GM12891 (cell line): Measurements from ENCODE around the gene COQ4.

Source experiments
- DNase-seq: peaks from one replicate; pipeline ENCODE4 v3.0.0; 2011; ENCODE audit warnings: low spot score; ENCODE audit not compliant: insufficient read length
- FAIRE-seq: peaks from 2 replicates; lab custom pipeline; 2011; peaks lifted over from hg19 to GRCh38; lab: Jason Lieb, UNC
- PAX5 ChIP-seq: IDR thresholded peaks from 2 replicates; pipeline ENCODE4 v1.6.1; 2011; ENCODE audit warnings: low read length, moderate library complexity, mild to moderate bottlenecking; ENCODE audit not compliant: insufficient read depth, severe bottlenecking
- POLR2A ChIP-seq: IDR thresholded peaks from 2 replicates; pipeline ENCODE4 v1.6.1; 2011; ENCODE audit warnings: low read depth, low read length, control low read depth
- POLR2AphosphoS5 ChIP-seq: IDR thresholded peaks from 2 replicates; pipeline ENCODE4 v1.6.1; 2011; ENCODE audit warnings: low read depth, low read length, control low read depth
- POU2F2 ChIP-seq: IDR thresholded peaks from 2 replicates; pipeline ENCODE4 v1.6.1; 2011; ENCODE audit warnings: low read depth, mild to moderate bottlenecking, control low read depth, low read length, moderate library complexity
- SPI1 ChIP-seq: IDR thresholded peaks from 2 replicates; pipeline ENCODE4 v1.6.1; 2011; ENCODE audit warnings: low read depth, low read length, control low read depth
- TAF1 ChIP-seq: IDR thresholded peaks from 2 replicates; pipeline ENCODE4 v1.6.1; 2011; ENCODE audit warnings: low read depth, low read length, control low read depth

Gene COQ4

DNA sequence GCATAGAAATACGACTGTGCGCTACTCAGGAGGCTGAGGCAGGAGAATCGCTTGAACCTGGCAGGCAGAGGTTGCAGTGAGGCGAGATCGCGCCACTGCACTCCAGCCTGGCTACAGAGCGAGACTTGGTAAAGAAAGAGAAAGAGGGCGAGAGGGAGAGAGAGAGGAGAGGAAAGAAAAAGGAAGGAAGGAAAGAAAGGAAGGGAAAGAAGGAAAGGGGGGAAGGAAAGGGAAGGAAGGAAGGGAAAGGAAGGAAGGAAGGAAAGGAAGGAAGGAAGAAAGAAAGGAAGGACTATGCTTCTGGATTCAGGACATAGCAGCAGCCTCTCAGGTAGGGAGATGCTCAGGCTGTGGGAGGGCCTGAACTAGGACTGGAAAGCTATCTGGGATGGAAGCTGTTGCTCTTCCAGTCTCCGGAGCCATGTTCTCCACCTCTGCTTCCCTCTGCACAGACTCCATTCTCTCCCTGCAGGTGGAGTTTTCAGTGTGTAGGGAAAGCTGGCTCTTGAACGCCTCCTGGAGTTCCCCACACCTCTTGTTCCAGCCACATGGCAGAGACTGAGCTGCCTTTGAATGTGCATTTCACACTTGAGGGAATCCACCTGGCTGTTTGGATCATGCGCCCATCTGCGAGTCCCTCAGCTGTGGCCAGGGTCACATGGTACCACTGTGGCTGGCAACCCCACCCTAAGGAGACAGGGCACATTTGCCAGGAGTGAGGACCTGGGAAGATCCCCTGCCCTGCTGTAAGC is 37.4 kb upstream of the COQ4 start:
- DNase-seq (no peak), FAIRE-seq (no peak)
- TF ChIP-seq POLR2AphosphoS5 (no peak), POLR2A (no peak), PAX5 (no peak), SPI1 (no peak), POU2F2 (no peak), TAF1 (no peak)

DNA sequence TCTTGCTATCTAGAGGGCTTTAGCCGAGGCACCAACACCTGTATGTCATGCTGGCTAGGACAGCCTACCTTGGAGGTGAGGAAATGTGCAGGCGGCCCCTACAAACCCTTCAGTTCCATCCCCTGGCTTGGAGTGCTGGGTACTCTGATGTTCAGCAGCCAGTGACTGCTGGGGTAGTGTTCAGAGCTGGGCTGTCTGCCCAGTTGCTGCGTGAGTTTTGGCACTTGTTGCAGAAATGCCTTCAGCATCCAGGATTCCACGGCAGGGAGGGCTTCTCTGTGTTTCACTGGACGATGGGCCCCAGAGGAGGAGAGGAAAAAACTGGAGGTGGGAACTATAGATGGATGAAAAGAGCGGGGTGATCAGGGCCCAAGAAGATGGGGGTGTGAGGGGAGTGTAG is 36.2 kb upstream of the COQ4 start:
- TF ChIP-seq POLR2A = no peak
- TF ChIP-seq POU2F2 = no peak
- TF ChIP-seq TAF1 = no peak
- no peak for TF ChIP-seq SPI1
- no peak for TF ChIP-seq PAX5
- no peak for TF ChIP-seq POLR2AphosphoS5
- DNase-seq (no peak), FAIRE-seq (no peak)

DNA sequence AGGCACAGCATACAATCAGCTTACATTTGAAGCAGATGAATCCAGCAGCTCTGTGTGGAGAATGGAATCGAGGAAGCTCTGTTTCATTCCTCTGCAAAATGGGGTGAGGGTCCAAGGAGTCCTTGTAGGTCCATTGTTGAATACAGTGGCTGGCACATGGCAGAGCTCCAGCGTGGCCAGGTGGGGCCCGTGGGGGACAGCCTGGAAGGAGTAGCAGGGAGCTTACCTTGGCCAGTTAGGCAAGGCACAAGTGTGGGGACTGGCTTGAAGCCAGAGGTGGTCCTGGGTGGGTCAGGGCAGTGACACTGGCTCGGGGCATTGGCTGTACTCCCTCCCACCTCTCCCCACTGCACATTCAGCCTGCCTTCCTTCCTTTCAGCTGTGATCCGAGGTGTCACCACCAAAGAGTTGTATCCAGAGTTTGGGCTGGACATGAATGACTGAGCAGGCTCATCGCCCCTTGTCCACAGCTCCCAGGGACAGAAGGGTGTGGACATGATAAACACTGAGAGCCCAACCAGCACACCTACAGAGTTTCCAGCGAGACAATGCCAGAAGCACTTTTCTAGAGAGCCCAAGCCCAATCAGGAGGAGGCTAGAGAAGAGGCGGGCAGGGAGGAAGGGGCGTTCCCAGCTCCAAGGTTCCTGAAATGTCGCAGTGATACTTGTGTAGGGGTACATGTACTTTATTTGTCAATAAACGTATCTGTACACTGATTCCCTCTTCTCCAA is 34.2 kb upstream of the COQ4 start:
- FAIRE-seq (no peak), DNase-seq (no peak)
- TF ChIP-seq PAX5 (no peak), POLR2A (no peak), TAF1 (no peak), POLR2AphosphoS5 (no peak), POU2F2 (no peak), SPI1 (no peak)

DNA sequence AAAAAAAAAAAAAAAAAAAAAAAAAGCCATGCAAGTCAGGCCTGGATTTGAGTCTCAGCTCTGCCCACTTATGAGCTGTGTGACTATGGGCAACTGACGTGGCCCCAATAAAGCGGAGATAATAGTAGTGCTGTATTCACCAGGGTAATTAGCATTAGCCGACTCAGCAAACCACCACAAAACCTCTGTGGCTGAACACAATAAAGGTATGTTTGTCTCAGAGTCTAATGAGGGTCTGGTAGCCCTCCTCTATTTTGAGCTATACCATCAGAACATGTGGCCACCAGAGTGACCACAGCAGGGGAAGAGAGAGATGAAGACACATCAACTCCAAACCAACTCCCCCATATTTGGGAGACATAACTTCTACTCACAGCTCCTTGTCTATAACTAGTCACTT is 30.6 kb upstream of the COQ4 start:
- FAIRE-seq (no peak), DNase-seq (no peak)
- TF ChIP-seq SPI1 = no peak
- TF ChIP-seq POLR2AphosphoS5 = no peak
- no peak for TF ChIP-seq PAX5
- TF ChIP-seq POU2F2 = no peak
- TF ChIP-seq POLR2A = no peak
- no peak for TF ChIP-seq TAF1

DNA sequence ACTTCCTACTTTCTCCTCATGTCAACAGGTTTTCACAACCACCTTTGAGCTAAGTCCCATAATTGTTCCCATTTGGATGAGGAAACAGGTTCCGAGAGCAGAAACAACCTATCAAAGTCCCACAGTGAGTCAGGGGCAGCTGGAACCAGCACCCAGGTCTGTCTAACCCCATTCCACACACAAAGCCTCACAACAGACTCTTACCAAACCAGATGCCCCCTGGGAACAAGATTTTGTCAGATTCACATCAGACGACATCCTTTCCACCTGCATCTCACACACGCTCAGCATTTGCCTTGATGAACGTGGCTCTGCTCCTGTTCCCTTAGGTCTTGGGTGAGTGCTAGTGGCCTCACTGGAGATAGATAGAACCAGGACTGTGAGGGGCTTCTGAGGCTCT is 29.5 kb upstream of the COQ4 start:
- DNase-seq (no peak), FAIRE-seq (no peak)
- no peak for TF ChIP-seq PAX5
- no peak for TF ChIP-seq POLR2A
- TF ChIP-seq SPI1 = no peak
- no peak for TF ChIP-seq POU2F2
- no peak for TF ChIP-seq POLR2AphosphoS5
- TF ChIP-seq TAF1 = no peak

DNA sequence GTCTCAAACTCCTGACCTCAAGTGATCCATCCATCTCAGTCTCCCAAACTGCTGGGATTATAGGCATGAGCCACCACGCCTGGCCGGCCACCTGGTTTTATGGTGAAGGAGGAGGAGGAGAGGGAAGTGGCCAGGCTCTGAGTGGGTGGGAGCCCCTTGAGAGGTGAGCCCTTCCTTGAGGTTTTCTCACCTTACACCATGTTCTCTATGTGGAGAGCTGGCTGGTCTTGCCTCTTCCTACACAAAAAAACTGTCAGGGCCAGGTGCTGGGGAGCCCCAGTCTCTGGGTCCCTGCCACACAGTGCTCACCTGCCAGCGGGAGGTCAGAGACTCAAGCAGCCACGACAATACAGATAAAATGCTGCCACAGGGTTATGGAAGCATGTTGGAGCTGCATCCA is 28.5 kb upstream of the COQ4 start:
- FAIRE-seq (no peak), DNase-seq (no peak)
- no peak for TF ChIP-seq TAF1
- no peak for TF ChIP-seq POLR2A
- no peak for TF ChIP-seq SPI1
- no peak for TF ChIP-seq PAX5
- no peak for TF ChIP-seq POU2F2
- no peak for TF ChIP-seq POLR2AphosphoS5

DNA sequence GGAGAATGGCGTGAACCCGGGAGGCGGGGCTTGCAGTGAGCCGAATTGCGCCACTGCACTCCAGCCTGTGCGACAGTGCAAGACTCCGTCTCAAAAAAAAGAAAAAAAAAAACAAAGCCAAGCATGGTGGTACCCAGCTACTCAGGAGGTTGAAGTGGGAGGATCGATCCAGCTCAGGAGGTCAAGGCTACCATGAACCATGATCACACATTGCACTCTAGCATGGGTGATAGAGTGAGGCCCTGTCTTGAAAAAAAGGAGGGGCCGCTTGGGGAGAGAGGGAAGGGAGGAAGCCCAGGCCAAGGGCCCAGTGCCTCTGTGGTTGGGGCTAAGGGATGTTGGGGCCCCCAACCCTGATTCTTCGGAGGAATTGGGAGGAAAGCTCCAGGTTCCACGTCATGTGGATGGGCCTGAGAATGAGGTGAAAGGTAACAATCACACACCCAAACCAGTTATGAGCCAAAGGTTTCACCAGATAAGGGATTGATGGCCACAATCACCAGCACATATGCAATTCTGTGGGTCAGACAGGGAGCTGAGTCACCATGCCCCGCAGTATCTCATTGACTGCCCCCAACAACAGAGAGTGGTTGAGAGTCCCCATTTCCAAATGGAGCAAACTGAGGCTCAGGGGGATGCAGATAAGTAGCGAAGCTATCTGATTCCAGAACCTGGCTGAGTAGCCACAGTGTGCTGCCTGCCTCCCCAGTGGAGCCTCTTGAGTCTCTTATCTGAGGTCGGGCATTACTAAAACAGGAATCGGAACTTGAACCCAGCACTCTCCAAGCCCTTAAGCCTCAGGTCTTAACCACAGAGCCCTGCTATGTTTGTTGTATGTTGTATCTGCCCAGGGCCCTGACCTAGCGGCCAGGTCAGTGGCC is 26.1 kb upstream of the COQ4 start:
- no peak for TF ChIP-seq POU2F2
- no peak for TF ChIP-seq TAF1
- no peak for TF ChIP-seq POLR2AphosphoS5
- TF ChIP-seq POLR2A = no peak
- no peak for TF ChIP-seq PAX5
- no peak for TF ChIP-seq SPI1
- DNase-seq = no peak
- FAIRE-seq = no peak

DNA sequence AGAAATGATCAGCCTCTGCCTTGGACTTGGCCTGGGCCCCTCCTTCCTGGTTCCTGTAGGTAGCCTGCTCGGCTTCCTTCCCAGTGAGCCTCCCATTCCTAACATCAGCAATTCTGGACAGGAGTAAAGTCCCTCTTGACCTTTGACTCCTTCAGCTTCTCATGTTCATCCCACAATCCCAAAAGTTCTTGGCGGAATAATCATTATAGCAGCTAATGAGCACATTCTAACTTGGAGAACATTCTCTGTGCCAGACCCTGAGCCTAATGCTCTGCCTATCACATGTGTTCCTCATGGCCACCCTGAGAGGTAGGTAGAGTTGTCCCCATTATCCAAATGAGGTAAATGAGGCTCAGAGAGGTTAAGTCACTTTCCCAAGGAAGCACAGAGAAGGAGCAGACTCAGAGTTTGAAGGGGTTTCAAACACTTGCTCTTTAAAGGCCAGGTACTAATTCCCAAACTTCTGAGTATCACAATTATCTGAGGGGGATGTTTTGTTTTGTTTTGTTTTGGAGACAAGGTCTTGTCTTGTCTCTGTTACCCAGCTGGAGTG is 25.3 kb upstream of the COQ4 start:
- TF ChIP-seq POU2F2 (no peak), POLR2A (no peak), TAF1 (no peak), SPI1 (no peak), PAX5 (no peak), POLR2AphosphoS5 (no peak)
- no peak for DNase-seq
- FAIRE-seq = no peak
